H9 (cell line): ENCODE data around the gene BSN. TPM values are rescaled to one million over a fixed set of nuclear protein-coding genes. Genes with fewer than 3 reads are reported as not detected.

Source experiments
- DNase-seq: peaks from one replicate; pipeline ENCODE4 v3.0.0-alpha.2; 2017
- H2AFZ ChIP-seq: one replicate; pipeline ENCODE4 v1.6.1; 2013; ENCODE audit warnings: mild to moderate bottlenecking, low read length, control low read depth, moderate library complexity
- H2AK5ac ChIP-seq: 2 replicates; pipeline ENCODE4 v1.6.1; 2013; ENCODE audit warnings: low read length, control low read depth, mixed read lengths; ENCODE audit not compliant: insufficient read length
- H2BK120ac ChIP-seq: one replicate; pipeline ENCODE4 v1.6.1; 2013; ENCODE audit warnings: low read depth, mild to moderate bottlenecking, low read length, control low read depth, inconsistent platforms; ENCODE audit not compliant: poor library complexity, severe bottlenecking
- H2BK12ac ChIP-seq: 2 replicates; pipeline ENCODE4 v1.6.1; 2013; ENCODE audit warnings: low read length, control low read depth, mixed read lengths, low read depth; ENCODE audit not compliant: insufficient read length
- H2BK15ac ChIP-seq: 2 replicates; pipeline ENCODE4 v1.6.1; 2013; ENCODE audit warnings: low read depth, low read length, control low read depth
- H2BK20ac ChIP-seq: one replicate; pipeline ENCODE4 v1.6.1; 2013; ENCODE audit warnings: low read depth, mild to moderate bottlenecking, low read length, control low read depth, inconsistent platforms; ENCODE audit not compliant: poor library complexity, severe bottlenecking
- H2BK5ac ChIP-seq: 2 replicates; pipeline ENCODE4 v1.6.1; 2013; ENCODE audit warnings: low read length, control low read depth, mixed read lengths; ENCODE audit not compliant: insufficient read length
- H3K14ac ChIP-seq: 2 replicates; pipeline ENCODE4 v1.6.1; 2013; ENCODE audit warnings: low read length, control low read depth; ENCODE audit not compliant: insufficient read depth
- H3K18ac ChIP-seq: 2 replicates; pipeline ENCODE4 v1.6.1; 2013; ENCODE audit warnings: low read depth, mild to moderate bottlenecking, mixed read lengths, low read length, control low read depth; ENCODE audit not compliant: insufficient read length
- H3K23ac ChIP-seq: 2 replicates; pipeline ENCODE4 v1.6.1; 2013; ENCODE audit warnings: low read length, control low read depth, mixed read lengths, low read depth; ENCODE audit not compliant: insufficient read length
- H3K23me2 ChIP-seq: 2 replicates; pipeline ENCODE4 v1.6.1; 2013; ENCODE audit warnings: low read depth, mild to moderate bottlenecking, mixed read lengths, low read length, control low read depth; ENCODE audit not compliant: insufficient read length, poor library complexity, severe bottlenecking
- H3K27ac ChIP-seq: 2 replicates; pipeline ENCODE4 v1.5.1; 2013; ENCODE audit warnings: low read length, control low read depth, mixed read lengths, low read depth; ENCODE audit not compliant: insufficient read length
- H3K27me3 ChIP-seq: 2 replicates; pipeline ENCODE4 v1.6.1; 2013; ENCODE audit warnings: low read length, control low read depth, inconsistent platforms; ENCODE audit not compliant: insufficient read depth
- H3K4ac ChIP-seq: 2 replicates; pipeline ENCODE4 v1.6.1; 2013; ENCODE audit warnings: low read depth, mild to moderate bottlenecking, control low read depth, inconsistent platforms, low read length, moderate library complexity
- H3K4me1 ChIP-seq: 2 replicates; pipeline ENCODE4 v1.6.1; 2013; ENCODE audit warnings: low read length, control low read depth, inconsistent platforms; ENCODE audit not compliant: insufficient read depth
- H3K4me2 ChIP-seq: 2 replicates; pipeline ENCODE4 v1.6.1; 2013; ENCODE audit warnings: low read length, control low read depth, mixed read lengths; ENCODE audit not compliant: insufficient read length, insufficient read depth
- H3K56ac ChIP-seq: 2 replicates; pipeline ENCODE4 v1.6.1; 2013; ENCODE audit warnings: low read depth, mild to moderate bottlenecking, mixed read lengths, low read length, control low read depth; ENCODE audit not compliant: insufficient read length
- H3K79me1 ChIP-seq: 2 replicates; pipeline ENCODE4 v1.6.1; 2013; ENCODE audit warnings: low read depth, mild to moderate bottlenecking, moderate library complexity, low read length, control low read depth, inconsistent platforms; ENCODE audit not compliant: insufficient read depth, poor library complexity, severe bottlenecking
- H3K79me2 ChIP-seq: 2 replicates; pipeline ENCODE4 v1.6.1; 2013; ENCODE audit warnings: low read length, control low read depth, inconsistent platforms; ENCODE audit not compliant: insufficient read depth
- H3K9ac ChIP-seq: 2 replicates; pipeline ENCODE4 v1.6.1; 2013; ENCODE audit warnings: low read length, control low read depth, mixed read lengths; ENCODE audit not compliant: insufficient read length; ENCODE audit errors: extremely low read depth
- H3K9me3 ChIP-seq: one replicate; pipeline ENCODE4 v1.6.1; 2013; ENCODE audit warnings: low read depth, low read length, inconsistent platforms; ENCODE audit not compliant: control insufficient read depth
- H3T11ph ChIP-seq: one replicate; pipeline ENCODE4 v1.6.1; 2013; ENCODE audit warnings: mild to moderate bottlenecking, low read length, control low read depth, inconsistent platforms
- H4K20me1 ChIP-seq: one replicate; pipeline ENCODE4 v1.6.1; 2013; ENCODE audit not compliant: control insufficient read depth, insufficient read length, insufficient read depth
- H4K5ac ChIP-seq: 2 replicates; pipeline ENCODE4 v1.6.1; 2013; ENCODE audit warnings: low read depth, mild to moderate bottlenecking, mixed read lengths, low read length, control low read depth; ENCODE audit not compliant: insufficient read length
- H4K8ac ChIP-seq: replicated peaks from 2 replicates; pipeline ENCODE4 v1.6.1; 2013; ENCODE audit warnings: low read length, control low read depth, mixed read lengths, low read depth; ENCODE audit not compliant: insufficient read length
- H4K91ac ChIP-seq: 2 replicates; pipeline ENCODE4 v1.6.1; 2013; ENCODE audit warnings: low read depth, mild to moderate bottlenecking, moderate library complexity, mixed read lengths, low read length, control low read depth; ENCODE audit not compliant: insufficient read length
- H3K27ac Mint-ChIP-seq, 3 experiments: 2 replicates in 2 of 3; 3 replicates in 1 of 3; pipeline ENCODE4 v1.8.0; 2020 to 2021; ENCODE audit warnings: mixed read lengths in 3 of 3, mild to moderate bottlenecking in 1 of 3, moderate library complexity in 1 of 3
- H3K27me3 Mint-ChIP-seq: 2 replicates; pipeline ENCODE4 v1.8.0; 2021; ENCODE audit warnings: low read depth, mild to moderate bottlenecking, moderate library complexity, mixed read lengths
- H3K36me3 Mint-ChIP-seq, 3 experiments: 2 replicates in 2 of 3; 3 replicates in 1 of 3; pipeline ENCODE4 v1.8.0; 2020 to 2021; ENCODE audit warnings: low read depth in 3 of 3, mixed read lengths in 3 of 3; ENCODE audit not compliant: insufficient read depth in 1 of 3
- H3K4me1 Mint-ChIP-seq, 2 experiments: 2 replicates each; pipeline ENCODE4 v1.8.0; 2020; ENCODE audit warnings: mixed read lengths in 2 of 2
- H3K4me3 Mint-ChIP-seq, 2 experiments: 2 replicates in 1 of 2; 3 replicates in 1 of 2; pipeline ENCODE4 v1.8.0; 2020 to 2021; ENCODE audit warnings: mild to moderate bottlenecking in 2 of 2, mixed read lengths in 2 of 2, moderate library complexity in 1 of 2
- H3K9me3 Mint-ChIP-seq, 2 experiments: 2 replicates in 1 of 2; 3 replicates in 1 of 2; pipeline ENCODE4 v1.8.0; 2020; ENCODE audit warnings: mild to moderate bottlenecking in 2 of 2, mixed read lengths in 2 of 2, moderate library complexity in 1 of 2
- CTCF ChIP-seq: fragments of 200-600 bp; sonication (generic); conservative IDR thresholded peaks from 3 replicates; pipeline ENCODE4 v1.8.0; 2021; ENCODE audit warnings: antibody characterized with exemption, mild to moderate bottlenecking
- WGBS: extraction: QIAGEN DNeasy Blood & Tissue Kit; methylation state at CpG from one replicate; pipeline ENCODE4 v1.1.7; 2013; ENCODE audit warnings: missing lambda C conversion rate, low lambda C conversion rate, mixed read lengths; ENCODE audit not compliant: insufficient read length; ENCODE audit errors: extremely low coverage; 5-methylcytosine and 5-hydroxymethylcytosine counted together
- total RNA-seq: library from RNA; stranded (reverse); gene quantifications from 2 replicates; pipeline ENCODE4 v1.2.1, GENCODE V29; 2021

Gene BSN
- total RNA-seq, 1 experiment from 2014 or later = 2.4 TPM

- no peak overlapping the region for H4K91ac ChIP-seq
- Mint-ChIP-seq H3K4me3 (no peak overlapping the region), H3K27ac (peak overlapping the region in 2 of 3 experiments; percentile 11 to 16; a peak in 1 of 7 replicates), H3K4me1 (peaks cover 2% of the 10 kb centered on the region in 2 experiments; a peak in 2 of 4 replicates), H3K36me3 (no peaks in the 10 kb centered on the region), H3K27me3 (no peaks in the 10 kb centered on the region), H3K9me3 (no peaks in the 10 kb centered on the region)
- H3K9ac ChIP-seq = no peak overlapping the region
- no peak overlapping the region for H3K14ac ChIP-seq
- H2AK5ac ChIP-seq = no peak overlapping the region
- no peaks in the 10 kb centered on the region for H3K79me1 ChIP-seq
- no peak overlapping the region for H3K56ac ChIP-seq
- H3K23ac ChIP-seq = no peak overlapping the region
- H4K20me1 ChIP-seq = no peaks in the 10 kb centered on the region
- no CpG with 5 or more reads among the region's 4 CpGs for WGBS
- no peak overlapping the region for H2AFZ ChIP-seq
- no peak overlapping the region for H2BK5ac ChIP-seq
- no peaks in the 10 kb centered on the region for H3K27me3 ChIP-seq
- no peak overlapping the region for H2BK20ac ChIP-seq
- H3K9me3 ChIP-seq = no peaks in the 10 kb centered on the region
- H4K5ac ChIP-seq = no peak overlapping the region
- no peak overlapping the region for H2BK120ac ChIP-seq
- H2BK15ac ChIP-seq = no peak overlapping the region
- no peak overlapping the region for H2BK12ac ChIP-seq
- H3K79me2 ChIP-seq = no peaks in the 10 kb centered on the region
- no peak overlapping the region for H3K27ac ChIP-seq
- no peak overlapping the region for H3T11ph ChIP-seq
- no peak for DNase-seq
- no peak overlapping the region for H3K18ac ChIP-seq
- no peak overlapping the region for H4K8ac ChIP-seq
- no peak overlapping the region for H3K4ac ChIP-seq
- H3K4me2 ChIP-seq = no peak overlapping the region
- no peaks in the 10 kb centered on the region for H3K23me2 ChIP-seq
- no peaks in the 10 kb centered on the region for H3K4me1 ChIP-seq
- TF ChIP-seq CTCF = no peak
Observed at GRCh38 chr3:49659756-49660155, 105.5 kb downstream of the BSN start.
